HepG2 (cell line): ENCODE measurements around the gene PRR12. TPM values are rescaled to one million over a fixed set of nuclear protein-coding genes. Genes with fewer than 3 reads are reported as not detected.

ENCODE experiments used
- CBX1 ChIP-seq: IDR thresholded peaks from one replicate; pipeline ENCODE4 v1.6.1; 2016; ENCODE audit warnings: antibody characterized with exemption, low read depth
- CBX2 ChIP-seq, 2 experiments: fragments of 200-600 bp in 1 of 2; sonication (generic); formaldehyde crosslinking in 1 of 2; IDR thresholded peaks; 2 replicates each; pipeline versions ENCODE4 v1.7.0 to v1.8.1; 2018 to 2022; ENCODE audit warnings: low read depth in 2 of 2, low read length in 1 of 2, mild to moderate bottlenecking in 1 of 2, missing genetic modification reagents in 1 of 2
- HNRNPLL ChIP-seq: fragments of 200-400 bp; formaldehyde crosslinking; IDR thresholded peaks from 2 replicates; pipeline ENCODE4 v1.6.1; 2017; ENCODE audit warnings: mild to moderate bottlenecking, low read depth, low read length; ENCODE audit not compliant: poor library complexity, severe bottlenecking
- KDM5A ChIP-seq: fragments of 200-600 bp; sonication (generic); IDR thresholded peaks from 2 replicates; pipeline ENCODE4 v1.7.0; 2018; ENCODE audit warnings: antibody characterized with exemption, mild to moderate bottlenecking, low read length, borderline replicate concordance
- SIX1 ChIP-seq: sonication (generic); formaldehyde crosslinking; IDR thresholded peaks from 2 replicates; pipeline ENCODE4 v1.4.0; 2020; ENCODE audit warnings: missing genetic modification reagents, borderline replicate concordance
- SP140L ChIP-seq: sonication (generic); formaldehyde crosslinking; IDR thresholded peaks from 2 replicates; pipeline ENCODE4 v1.4.0; 2020; ENCODE audit warnings: missing genetic modification reagents, borderline replicate concordance
- STAT5B ChIP-seq: sonication (generic); formaldehyde crosslinking; IDR thresholded peaks from 2 replicates; pipeline ENCODE4 v1.4.0; 2020; ENCODE audit warnings: missing genetic modification reagents
- TAF15 ChIP-seq: fragments of 200-400 bp; formaldehyde crosslinking; IDR thresholded peaks from one replicate; pipeline ENCODE4 v1.6.1; 2018; ENCODE audit warnings: mild to moderate bottlenecking, low read depth, low read length; ENCODE audit not compliant: poor library complexity, severe bottlenecking
- U2AF1 ChIP-seq: fragments of 200-400 bp; formaldehyde crosslinking; optimal IDR thresholded peaks from 2 replicates; pipeline ENCODE3; 2017; ENCODE audit warnings: mild to moderate bottlenecking, low read depth, low read length
- ZBTB20 ChIP-seq: sonication (generic); formaldehyde crosslinking; IDR thresholded peaks from 2 replicates; pipeline ENCODE4 v1.8.1; 2023; ENCODE audit warnings: missing genetic modification reagents, low read depth, mild to moderate bottlenecking, borderline replicate concordance
- ZFP1 ChIP-seq: IDR thresholded peaks from 2 replicates; pipeline ENCODE4 v1.6.1; 2016
- ZNF644 ChIP-seq: IDR thresholded peaks from 2 replicates; pipeline ENCODE4 v1.6.1; 2016; ENCODE audit warnings: low read depth
- ZNF781 ChIP-seq: sonication (generic); formaldehyde crosslinking; IDR thresholded peaks from 2 replicates; pipeline ENCODE4 v1.5.1; 2020; ENCODE audit warnings: borderline replicate concordance, mild to moderate bottlenecking, missing genetic modification reagents; ENCODE audit errors: not compliant biosample characterization
- polyA plus RNA-seq, 8 experiments: library from polyadenylated mRNA; depleted of rRNA in 3 of 8; stranded (reverse) in 7 of 8; unstranded in 1 of 8; fragments of >200 nt; fragmentation: Illumina TruSeq in 4 of 8; extraction: Trizol in 4 of 8; gene quantifications; 2 replicates each; pipeline versions ENCODE4 v1.2.1 to v1.2.3, GENCODE V29; 2011 to 2016; ENCODE audit warnings: low read depth in 4 of 8, missing spikeins in 1 of 8, mixed read lengths in 1 of 8; ENCODE audit not compliant: insufficient read depth in 1 of 8
- total RNA-seq, 5 experiments: library from RNA; depleted of rRNA; stranded (reverse); fragments of >200 nt; fragmentation: Illumina TruSeq; extraction: Trizol; gene quantifications; 2 replicates each; pipeline ENCODE4 v1.2.3, GENCODE V29; 2016; ENCODE audit warnings: low read depth in 1 of 5
- TF ChIP-seq, protein P1 (sequence below): sonication (generic); formaldehyde crosslinking; IDR thresholded peaks from 2 replicates; pipeline ENCODE4 v1.5.0; 2020; ENCODE audit warnings: mild to moderate bottlenecking, missing genetic modification reagents
- TF ChIP-seq, protein P2 (sequence below): sonication (generic); formaldehyde crosslinking; IDR thresholded peaks from 2 replicates; pipeline ENCODE4 v1.4.0; 2020; ENCODE audit warnings: mild to moderate bottlenecking, missing genetic modification reagents, borderline replicate concordance
- TF ChIP-seq, protein P3 (sequence below): sonication (generic); formaldehyde crosslinking; IDR thresholded peaks from 2 replicates; pipeline ENCODE4 v1.4.0; 2020; ENCODE audit warnings: missing genetic modification reagents, mild to moderate bottlenecking, borderline replicate concordance

PRR12 gene
- total and polyA plus RNA-seq, 2 of the 13 experiments (the other 11 are each of a cell fraction or from before 2014, with no cell fraction given) = 0.62 to 1.5 TPM

DNA sequence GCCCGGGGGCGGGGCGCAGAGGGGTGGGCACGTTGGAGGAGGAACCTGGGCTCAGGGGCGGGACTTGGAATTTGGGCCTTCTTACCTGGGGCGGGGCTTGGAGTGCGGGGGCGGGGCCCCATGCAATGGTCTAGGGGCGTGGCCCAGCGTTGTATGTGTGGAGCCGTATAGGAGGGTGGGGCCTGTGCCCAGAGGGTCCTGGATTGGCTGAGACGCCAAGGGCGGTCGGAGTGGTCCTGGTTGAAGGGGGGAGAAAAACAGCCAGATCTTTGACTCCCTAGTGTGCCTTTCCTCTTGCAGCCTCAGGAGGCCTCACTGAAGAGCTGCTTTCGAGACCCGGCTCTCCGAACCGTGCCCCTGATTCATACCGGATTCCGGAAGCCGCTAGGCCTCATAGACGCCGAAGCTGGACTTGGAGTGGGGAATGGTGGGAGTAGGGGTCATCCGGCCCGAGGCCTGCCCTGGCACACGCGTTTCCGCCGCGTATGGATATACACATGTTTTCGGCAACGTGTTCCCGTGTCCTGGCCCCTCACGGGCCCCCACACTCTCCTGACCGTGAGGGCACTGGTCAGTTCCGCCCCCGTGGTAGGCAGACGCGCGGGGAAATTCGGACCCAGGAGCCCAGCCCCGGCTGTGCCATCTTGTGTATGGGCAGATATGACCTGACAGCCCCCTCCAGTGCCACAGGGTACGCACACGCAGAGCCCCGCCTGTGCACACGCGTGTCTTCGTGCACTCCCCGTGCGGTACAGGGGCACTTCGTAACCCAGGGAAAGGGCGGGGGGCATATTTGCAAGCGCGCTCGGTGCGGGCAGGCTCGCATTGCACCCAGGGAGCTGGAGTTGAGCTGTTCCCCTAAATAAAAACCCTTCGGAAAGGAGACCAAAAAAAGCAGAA, 661 bp upstream of the PRR12 start (continued):
- TF ChIP-seq U2AF1 = no peak
- TF ChIP-seq CBX1 = no peak
- TF ChIP-seq, protein P1, sequence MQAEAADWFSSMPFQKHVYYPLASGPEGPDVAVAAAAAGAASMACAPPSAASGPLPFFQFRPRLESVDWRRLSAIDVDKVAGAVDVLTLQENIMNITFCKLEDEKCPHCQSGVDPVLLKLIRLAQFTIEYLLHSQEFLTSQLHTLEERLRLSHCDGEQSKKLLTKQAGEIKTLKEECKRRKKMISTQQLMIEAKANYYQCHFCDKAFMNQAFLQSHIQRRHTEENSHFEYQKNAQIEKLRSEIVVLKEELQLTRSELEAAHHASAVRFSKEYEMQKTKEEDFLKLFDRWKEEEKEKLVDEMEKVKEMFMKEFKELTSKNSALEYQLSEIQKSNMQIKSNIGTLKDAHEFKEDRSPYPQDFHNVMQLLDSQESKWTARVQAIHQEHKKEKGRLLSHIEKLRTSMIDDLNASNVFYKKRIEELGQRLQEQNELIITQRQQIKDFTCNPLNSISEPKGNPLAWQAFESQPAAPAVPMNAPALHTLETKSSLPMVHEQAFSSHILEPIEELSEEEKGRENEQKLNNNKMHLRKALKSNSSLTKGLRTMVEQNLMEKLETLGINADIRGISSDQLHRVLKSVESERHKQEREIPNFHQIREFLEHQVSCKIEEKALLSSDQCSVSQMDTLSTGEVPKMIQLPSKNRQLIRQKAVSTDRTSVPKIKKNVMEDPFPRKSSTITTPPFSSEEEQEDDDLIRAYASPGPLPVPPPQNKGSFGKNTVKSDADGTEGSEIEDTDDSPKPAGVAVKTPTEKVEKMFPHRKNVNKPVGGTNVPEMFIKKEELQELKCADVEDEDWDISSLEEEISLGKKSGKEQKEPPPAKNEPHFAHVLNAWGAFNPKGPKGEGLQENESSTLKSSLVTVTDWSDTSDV (CRISPR knock-in tag) = peak; percentile 78; the same call in 1 of the 2 replicates
- peak; percentile 69; the same call in 1 of the 2 replicates for TF ChIP-seq ZBTB20 (CRISPR knock-in tag)
- TF ChIP-seq ZNF781 = peak; percentile 76
- TF ChIP-seq, protein P2, sequence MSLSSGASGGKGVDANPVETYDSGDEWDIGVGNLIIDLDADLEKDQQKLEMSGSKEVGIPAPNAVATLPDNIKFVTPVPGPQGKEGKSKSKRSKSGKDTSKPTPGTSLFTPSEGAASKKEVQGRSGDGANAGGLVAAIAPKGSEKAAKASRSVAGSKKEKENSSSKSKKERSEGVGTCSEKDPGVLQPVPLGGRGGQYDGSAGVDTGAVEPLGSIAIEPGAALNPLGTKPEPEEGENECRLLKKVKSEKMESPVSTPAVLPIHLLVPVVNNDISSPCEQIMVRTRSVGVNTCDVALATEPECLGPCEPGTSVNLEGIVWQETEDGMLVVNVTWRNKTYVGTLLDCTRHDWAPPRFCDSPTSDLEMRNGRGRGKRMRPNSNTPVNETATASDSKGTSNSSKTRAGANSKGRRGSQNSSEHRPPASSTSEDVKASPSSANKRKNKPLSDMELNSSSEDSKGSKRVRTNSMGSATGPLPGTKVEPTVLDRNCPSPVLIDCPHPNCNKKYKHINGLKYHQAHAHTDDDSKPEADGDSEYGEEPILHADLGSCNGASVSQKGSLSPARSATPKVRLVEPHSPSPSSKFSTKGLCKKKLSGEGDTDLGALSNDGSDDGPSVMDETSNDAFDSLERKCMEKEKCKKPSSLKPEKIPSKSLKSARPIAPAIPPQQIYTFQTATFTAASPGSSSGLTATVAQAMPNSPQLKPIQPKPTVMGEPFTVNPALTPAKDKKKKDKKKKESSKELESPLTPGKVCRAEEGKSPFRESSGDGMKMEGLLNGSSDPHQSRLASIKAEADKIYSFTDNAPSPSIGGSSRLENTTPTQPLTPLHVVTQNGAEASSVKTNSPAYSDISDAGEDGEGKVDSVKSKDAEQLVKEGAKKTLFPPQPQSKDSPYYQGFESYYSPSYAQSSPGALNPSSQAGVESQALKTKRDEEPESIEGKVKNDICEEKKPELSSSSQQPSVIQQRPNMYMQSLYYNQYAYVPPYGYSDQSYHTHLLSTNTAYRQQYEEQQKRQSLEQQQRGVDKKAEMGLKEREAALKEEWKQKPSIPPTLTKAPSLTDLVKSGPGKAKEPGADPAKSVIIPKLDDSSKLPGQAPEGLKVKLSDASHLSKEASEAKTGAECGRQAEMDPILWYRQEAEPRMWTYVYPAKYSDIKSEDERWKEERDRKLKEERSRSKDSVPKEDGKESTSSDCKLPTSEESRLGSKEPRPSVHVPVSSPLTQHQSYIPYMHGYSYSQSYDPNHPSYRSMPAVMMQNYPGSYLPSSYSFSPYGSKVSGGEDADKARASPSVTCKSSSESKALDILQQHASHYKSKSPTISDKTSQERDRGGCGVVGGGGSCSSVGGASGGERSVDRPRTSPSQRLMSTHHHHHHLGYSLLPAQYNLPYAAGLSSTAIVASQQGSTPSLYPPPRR = peak; percentile 17; the same call in 1 of the 2 replicates
- no peak for TF ChIP-seq SP140L (CRISPR knock-in tag)
- TF ChIP-seq ZFP1 (CRISPR knock-in tag) = 0 out of 2 replicates have a peak, but pooled peaks have one; percentile 33
- TF ChIP-seq, protein P3, sequence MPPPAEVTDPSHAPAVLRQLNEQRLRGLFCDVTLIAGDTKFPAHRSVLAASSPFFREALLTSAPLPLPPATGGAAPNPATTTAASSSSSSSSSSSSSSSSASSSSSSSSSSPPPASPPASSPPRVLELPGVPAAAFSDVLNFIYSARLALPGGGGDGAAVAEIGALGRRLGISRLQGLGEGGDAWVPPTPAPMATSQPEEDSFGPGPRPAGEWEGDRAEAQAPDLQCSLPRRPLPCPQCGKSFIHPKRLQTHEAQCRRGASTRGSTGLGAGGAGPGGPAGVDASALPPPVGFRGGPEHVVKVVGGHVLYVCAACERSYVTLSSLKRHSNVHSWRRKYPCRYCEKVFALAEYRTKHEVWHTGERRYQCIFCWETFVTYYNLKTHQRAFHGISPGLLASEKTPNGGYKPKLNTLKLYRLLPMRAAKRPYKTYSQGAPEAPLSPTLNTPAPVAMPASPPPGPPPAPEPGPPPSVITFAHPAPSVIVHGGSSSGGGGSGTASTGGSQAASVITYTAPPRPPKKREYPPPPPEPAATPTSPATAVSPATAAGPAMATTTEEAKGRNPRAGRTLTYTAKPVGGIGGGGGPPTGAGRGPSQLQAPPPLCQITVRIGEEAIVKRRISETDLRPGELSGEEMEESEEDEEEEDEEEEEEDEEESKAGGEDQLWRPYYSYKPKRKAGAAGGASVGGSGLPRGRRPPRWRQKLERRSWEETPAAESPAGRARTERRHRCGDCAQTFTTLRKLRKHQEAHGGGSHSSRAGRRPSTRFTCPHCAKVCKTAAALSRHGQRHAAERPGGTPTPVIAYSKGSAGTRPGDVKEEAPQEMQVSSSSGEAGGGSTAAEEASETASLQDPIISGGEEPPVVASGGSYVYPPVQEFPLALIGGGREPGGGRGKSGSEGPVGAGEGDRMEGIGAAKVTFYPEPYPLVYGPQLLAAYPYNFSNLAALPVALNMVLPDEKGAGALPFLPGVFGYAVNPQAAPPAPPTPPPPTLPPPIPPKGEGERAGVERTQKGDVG (CRISPR knock-in tag) = no peak
- peak; percentile 21; the same call in 1 of the 2 replicates for TF ChIP-seq SIX1 (CRISPR knock-in tag)
- peak; percentile 31 for TF ChIP-seq HNRNPLL
- TF ChIP-seq TAF15 = peak; percentile 85
- no peak for TF ChIP-seq CBX2 (IDR thresholded peaks at IDR 0.05; ENCODE audit: low read depth, low read length)
- TF ChIP-seq CBX2 (CRISPR knock-in tag; IDR thresholded peaks at IDR 0.05; ENCODE audit: low read depth) = no peak
- TF ChIP-seq KDM5A = peak; percentile 65; the same call in 1 of the 2 replicates
- TF ChIP-seq ZNF644 (CRISPR knock-in tag) = no peak
- peak; percentile 76; the same call in 1 of the 2 replicates for TF ChIP-seq STAT5B
